Measurements from ENCODE around the gene YBEY.

The YBEY gene

GRCh38 chr21:46319186-46319585 is 33.0 kb downstream of the YBEY start:
- TF ChIP-seq BACH2 (CRISPR knock-in tag; IDR thresholded peaks at IDR 0.05; ENCODE audit: borderline replicate concordance) (no peak), PATZ1 (CRISPR knock-in tag; IDR thresholded peaks at IDR 0.05; ENCODE audit: borderline replicate concordance) (no peak), POU6F1 (CRISPR knock-in tag; IDR thresholded peaks at IDR 0.05; ENCODE audit: borderline replicate concordance, low read depth) (no peak), PPARA (CRISPR knock-in tag; IDR thresholded peaks at IDR 0.05; ENCODE audit: borderline replicate concordance) (no peak), CSDC2 (CRISPR knock-in tag; IDR thresholded peaks at IDR 0.05) (no peak), ARNTL (CRISPR knock-in tag; IDR thresholded peaks at IDR 0.05; ENCODE audit: borderline replicate concordance, low read depth) (no peak), ZNF8 (CRISPR knock-in tag; IDR thresholded peaks at IDR 0.05) (no peak), TSHZ2 (CRISPR knock-in tag; IDR thresholded peaks at IDR 0.05) (no peak), ZNF565 (CRISPR knock-in tag; conservative IDR thresholded peaks at IDR 0.05; ENCODE audit: low read depth) (no peak), TOX (CRISPR knock-in tag; IDR thresholded peaks at IDR 0.05; ENCODE audit: borderline replicate concordance) (no peak), RARB (CRISPR knock-in tag; IDR thresholded peaks at IDR 0.05) (no peak), CSRNP3 (CRISPR knock-in tag; IDR thresholded peaks at IDR 0.05) (no peak), OSR1 (CRISPR knock-in tag; IDR thresholded peaks at IDR 0.05) (no peak), ESRRG (CRISPR knock-in tag; IDR thresholded peaks at IDR 0.05) (no peak), ZC3H10 (CRISPR knock-in tag; IDR thresholded peaks at IDR 0.05) (no peak), GLIS3 (CRISPR knock-in tag; IDR thresholded peaks at IDR 0.05) (no peak), TCF4 (CRISPR knock-in tag; IDR thresholded peaks at IDR 0.05; ENCODE audit: borderline replicate concordance) (no peak)

GRCh38 chr21:46320331-46320801 is 34.2 kb downstream of the YBEY start:
- no peak for TF ChIP-seq TCF4 (CRISPR knock-in tag; IDR thresholded peaks at IDR 0.05; ENCODE audit: borderline replicate concordance)
- TF ChIP-seq ZFP30 (CRISPR knock-in tag; IDR thresholded peaks at IDR 0.05): no peak
- no peak for TF ChIP-seq ESRRG (CRISPR knock-in tag; IDR thresholded peaks at IDR 0.05)
- TF ChIP-seq GLIS3 (CRISPR knock-in tag; IDR thresholded peaks at IDR 0.05): no peak
- TF ChIP-seq ISL1 (CRISPR knock-in tag; IDR thresholded peaks at IDR 0.05): no peak
- TF ChIP-seq RARB (CRISPR knock-in tag; IDR thresholded peaks at IDR 0.05): no peak
- TF ChIP-seq BACH2 (CRISPR knock-in tag; IDR thresholded peaks at IDR 0.05; ENCODE audit: borderline replicate concordance): no peak
- no peak for TF ChIP-seq PATZ1 (CRISPR knock-in tag; IDR thresholded peaks at IDR 0.05; ENCODE audit: borderline replicate concordance)
- no peak for TF ChIP-seq CSRNP3 (CRISPR knock-in tag; IDR thresholded peaks at IDR 0.05)
- no peak for TF ChIP-seq ARNTL (CRISPR knock-in tag; IDR thresholded peaks at IDR 0.05; ENCODE audit: borderline replicate concordance, low read depth)
- ATAC-seq: no peak

More at GRCh38 chr21:46319186-46319585, 33.0 kb downstream of the YBEY start:
- no peak for ATAC-seq

All from SK-N-SH treated with all-trans-retinoic acid at 6 μM for 48 hours (cell line).